GM12892 (cell line): ENCODE measurements around the gene ADAM15.
A peak's percentile ranks its signal among the peaks of the same experiment; 100 is the strongest.

Experiments used
- DNase-seq: peaks from one replicate; pipeline ENCODE4 v3.0.0; 2011; ENCODE audit not compliant: insufficient read length
- FAIRE-seq: peaks from 2 replicates; lab custom pipeline; 2011; peaks lifted over from hg19 to GRCh38; lab: Jason Lieb, UNC
- POLR2A ChIP-seq: IDR thresholded peaks from 2 replicates; pipeline ENCODE4 v1.6.1; 2011; ENCODE audit warnings: low read depth, low read length, control low read depth
- POLR2AphosphoS5 ChIP-seq: IDR thresholded peaks from 2 replicates; pipeline ENCODE4 v1.6.1; 2011; ENCODE audit warnings: low read depth, low read length, control low read depth
- TAF1 ChIP-seq: IDR thresholded peaks from 2 replicates; pipeline ENCODE4 v1.6.1; 2011; ENCODE audit warnings: low read depth, mild to moderate bottlenecking, control low read depth, low read length, borderline replicate concordance

ADAM15 gene

GRCh38 chr1:155006601-155007101 is 44.5 kb upstream of the ADAM15 start:
- DNase-seq (no peak), FAIRE-seq (peak; percentile 89)
- TF ChIP-seq POLR2A (no peak), POLR2AphosphoS5 (no peak), TAF1 (no peak)

- DNase-seq (no peak), FAIRE-seq (no peak)
Observed at GRCh38 chr1:155007251-155007828, 43.8 kb upstream of the ADAM15 start.

GRCh38 chr1:155008015-155008941 is 42.8 kb upstream of the ADAM15 start:
- no peak for FAIRE-seq

More at GRCh38 chr1:155007251-155007828, 43.8 kb upstream of the ADAM15 start:
- TF ChIP-seq POLR2AphosphoS5, result no peak
- no peak for TF ChIP-seq POLR2A
- no peak for TF ChIP-seq TAF1

GRCh38 chr1:155009221-155009711 is 41.9 kb upstream of the ADAM15 start:
- TF ChIP-seq TAF1 (no peak), POLR2AphosphoS5 (no peak), POLR2A (no peak)
- DNase-seq, result no peak
- no peak for FAIRE-seq

More at GRCh38 chr1:155008015-155008941, 42.8 kb upstream of the ADAM15 start:
- TF ChIP-seq POLR2A (no peak), TAF1 (no peak), POLR2AphosphoS5 (no peak)
- no peak for DNase-seq

- FAIRE-seq (no peak), DNase-seq (no peak)
- TF ChIP-seq POLR2A, result no peak
- no peak for TF ChIP-seq POLR2AphosphoS5
- TF ChIP-seq TAF1, result no peak
Observed at GRCh38 chr1:155009742-155010141, 41.4 kb upstream of the ADAM15 start.

GRCh38 chr1:155010211-155010918 is 40.8 kb upstream of the ADAM15 start:
- TF ChIP-seq POLR2A (no peak), POLR2AphosphoS5 (no peak), TAF1 (no peak)
- DNase-seq (no peak), FAIRE-seq (no peak)

- no peak for TF ChIP-seq POLR2A
- no peak for TF ChIP-seq TAF1
- no peak for TF ChIP-seq POLR2AphosphoS5
- DNase-seq (no peak), FAIRE-seq (no peak)
Observed at GRCh38 chr1:155011004-155011416, 40.1 kb upstream of the ADAM15 start.

GRCh38 chr1:155011437-155012025 is 39.6 kb upstream of the ADAM15 start:
- no peak for DNase-seq
- FAIRE-seq, result no peak
- TF ChIP-seq POLR2A, result no peak
- TF ChIP-seq TAF1, result no peak
- TF ChIP-seq POLR2AphosphoS5, result no peak

GRCh38 chr1:155012026-155012546 is 39.0 kb upstream of the ADAM15 start:
- DNase-seq (no peak), FAIRE-seq (no peak)
- TF ChIP-seq POLR2AphosphoS5, result no peak
- no peak for TF ChIP-seq POLR2A
- no peak for TF ChIP-seq TAF1
